ENCODE data around the gene AIFM2. TPM values are rescaled to one million over a fixed set of nuclear protein-coding genes. Genes with fewer than 3 reads are reported as not detected.

Gene AIFM2
- 10.6 and 10.7 TPM in 2 replicates for total RNA-seq (2013; cell fraction: nucleolus; rRNA removed)
- total RNA-seq (2014; rRNA removed) (13.7 and 14.6 TPM in 2 replicates), total RNA-seq (2014; rRNA removed; fragmentation: Illumina TruSeq; extraction: Trizol) (12.1 and 12.6 TPM in 2 replicates), total RNA-seq (2021) (20.4 and 20.5 TPM in 2 replicates), polyA plus RNA-seq (2011; rRNA removed) (11.7 and 17.5 TPM in 2 replicates), polyA plus RNA-seq (2014; fragmentation: Illumina TruSeq; extraction: Trizol) (5.7 and 12.2 TPM in 2 replicates), polyA plus RNA-seq (2014; fragmentation: Nextera tagmentation; extraction: Ambion mirVana) (1 to 10 TPM; 4.5 to 8.0 TPM), polyA plus RNA-seq (2014; rRNA removed) (20.3 and 24.5 TPM in 2 replicates), polyA plus RNA-seq (2016; fragmentation: Nextera tagmentation; extraction: Ambion mirVana) (10 to 100 TPM; 26.8 to 30.8 TPM), polyA minus RNA-seq (2011; rRNA and poly(A)+ RNA removed) (10.3 and 17.0 TPM in 2 replicates), Bru-seq, nascent RNA (percentile 71 among the genes with signal in this experiment), BruChase-seq, experiment 1, labeled RNA remaining after a 6-hour chase (percentile 66 among the genes with signal in this experiment), BruChase-seq, experiment 2, labeled RNA remaining after a 2-hour chase (percentile 68 among the genes with signal in this experiment)
- polyA plus RNA-seq (2011; ENCODE audit: low read depth) = 6.9 TPM
- 22.9 and 28.1 TPM in 2 replicates for polyA plus RNA-seq (2011; cell fraction: cytosol; rRNA removed)
- polyA plus RNA-seq (2011; cell fraction: nucleus; rRNA removed) = 16.8 and 18.6 TPM in 2 replicates
- polyA plus RNA-seq (2012) = 13.4 and 14.1 TPM in 2 replicates
- 5.7 and 10.8 TPM in 2 replicates for polyA minus RNA-seq (2011; cell fraction: cytosol; rRNA and poly(A)+ RNA removed)
- polyA minus RNA-seq (2011; cell fraction: nucleus; rRNA and poly(A)+ RNA removed) = 4.4 and 7.7 TPM in 2 replicates
- long read RNA-seq, experiment 1, transcript AIFM2-201 (9 exons, 3,243 nt) = major isoform, 45 of 75 reads
- long read RNA-seq, experiment 1, transcript AIFM2-204 (9 exons, 3,247 nt) = minor isoform, 18 of 75 reads
- long read RNA-seq, experiment 1, partial matches to known transcripts = 7 of 75 reads
- long read RNA-seq, experiment 1, other reads (novel, unspliced or antisense) = 5 of 75 reads
- long read RNA-seq, experiment 2, transcript AIFM2-204 (9 exons, 3,247 nt) = minor isoform, 25 of 109 reads
- long read RNA-seq, experiment 2, transcript AIFM2-201 (9 exons, 3,243 nt) = major isoform, 70 of 109 reads
- long read RNA-seq, experiment 2, partial matches to known transcripts = 0 of 109 reads
- long read RNA-seq, experiment 2, other reads (novel, unspliced or antisense) = 14 of 109 reads

DNA sequence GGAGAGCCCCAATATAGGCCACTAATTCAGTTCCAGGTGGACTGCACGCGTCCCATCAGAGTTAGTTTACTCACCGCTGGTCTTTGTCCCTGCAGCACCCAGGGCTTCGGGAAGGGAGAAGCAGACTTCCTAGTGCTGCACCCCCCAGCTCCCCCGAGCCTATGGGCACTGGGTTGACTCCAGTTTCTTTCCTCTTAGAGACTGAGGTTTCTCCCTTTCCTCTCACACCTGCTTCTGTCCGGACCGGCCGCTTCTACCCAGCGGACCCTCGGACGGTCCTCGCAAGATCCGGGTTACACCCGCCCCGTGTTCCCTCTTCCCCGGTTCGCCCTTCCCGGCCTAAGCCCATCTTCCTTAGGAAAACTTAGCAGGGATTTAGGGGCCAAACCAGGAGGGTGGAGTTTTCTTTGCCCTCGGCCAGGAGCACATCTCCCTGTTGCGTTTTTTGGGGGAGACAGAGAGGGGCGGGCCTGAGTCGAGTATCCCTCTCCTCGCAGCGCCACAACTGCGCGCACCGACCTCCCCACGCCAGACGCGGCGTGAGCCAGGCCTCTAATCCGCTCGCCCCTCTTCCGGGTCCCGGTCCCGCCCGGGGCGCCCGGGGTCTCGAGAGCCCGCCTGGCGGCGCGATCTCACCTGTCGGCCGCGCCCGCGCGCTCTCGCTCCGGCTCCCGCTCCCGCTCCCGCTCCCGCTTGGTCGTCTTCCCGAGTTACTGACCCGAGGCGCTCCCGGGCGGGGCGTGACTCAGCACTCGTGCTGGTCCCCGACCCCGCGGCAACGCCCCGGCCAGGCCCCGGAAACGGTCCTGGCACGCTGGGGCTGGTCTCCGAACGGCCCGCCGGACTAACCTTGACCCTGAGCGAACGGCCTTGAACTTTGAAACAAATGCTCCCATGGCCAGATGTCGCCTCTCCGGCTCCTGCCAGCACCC lies at the start of gene AIFM2:
AIFM2 (minus strand) TSS at position 728 of the 932 bp plus-strand sequence. CDS start 8,741 bp downstream, outside the sequence.
- peak; percentile 91 for ATAC-seq
- BruUV-seq (replicated peaks) = no TSS peak
- CTCF ChIA-PET = interaction anchor here (0.6 to 2.2 kb wide), 5 partner anchors 10 to 959 kb away, joined by 3 to 18 read pairs (median 3); partner anchors contain the start of gene TYSND1
- 11% methylated on average over 67 of the region's 80 CpGs for WGBS (ENCODE audit: insufficient coverage, insufficient replicate concordance, low lambda C conversion rate, missing lambda C conversion rate)
- no peaks in the 10 kb centered on the region for H4K20me1 ChIP-seq (ENCODE audit: control insufficient read depth, insufficient read depth)
- peak within 1 kb of the TSS; percentile 89 for H3K27ac ChIP-seq (ENCODE audit: control insufficient read depth, insufficient read depth)
- no peaks in the 10 kb centered on the region for H3K27me3 ChIP-seq (replicated peaks in 1 of 2; ENCODE audit: control insufficient read depth in 2 of 2, insufficient read depth in 2 of 2, low read length in 1 of 2)
- RAD21 ChIA-PET (ENCODE audit: unreplicated experiment) = interaction anchor here (1.0 kb wide), 1 partner anchor 14 kb away, joined by 3 read pairs; the partner anchor contains the start of gene TYSND1
- DNase-seq (ENCODE audit: low read depth, low spot score) = no peak
- H3K36me3 ChIP-seq (ENCODE audit: control insufficient read depth in 2 of 2, insufficient read depth in 2 of 2, low read length in 1 of 2) = no peaks in the 10 kb centered on the region
- H2AFZ ChIP-seq (ENCODE audit: control insufficient read depth, low read depth, low read length) = peak within 1 kb of the TSS; percentile 92
- intact Hi-C loops (cut with micrococcal nuclease; ENCODE audit: unreplicated experiment) = no loop called here
- H3K79me2 ChIP-seq (ENCODE audit: control insufficient read depth, insufficient read depth, low read length) = peaks cover 29% of the 10 kb centered on the region
- peaks cover 12% of the 10 kb centered on the region for H3K4me1 ChIP-seq (ENCODE audit: control insufficient read depth, insufficient read depth, low read length)
- SMC1A ChIA-PET (ENCODE audit: uncharacterized antibody, unreplicated experiment) = interaction anchor here (1.2 to 1.4 kb wide), 2 partner anchors 12 kb away, joined by 4 to 5 read pairs; no protein-coding TSS in a partner anchor
- in situ Hi-C loops (cut with MboI) = no loop called here
- peak within 1 kb of the TSS; percentile 97 for H3K4me2 ChIP-seq (ENCODE audit: control insufficient read depth, insufficient read depth)
- FAIRE-seq = peak; percentile 57
- peak within 1 kb of the TSS; percentile 83 for H3K4me3 ChIP-seq
- POLR2A ChIA-PET = no interaction called here
- H3K9ac ChIP-seq (ENCODE audit: control insufficient read depth, insufficient read depth, low read length) = peak within 1 kb of the TSS; percentile 96
- H3K9me3 ChIP-seq (replicated peaks; ENCODE audit: control insufficient read depth, insufficient read depth, low read length) = no peaks in the 10 kb centered on the region
- TF ChIP-seq ATF7 (IDR thresholded peaks at IDR 0.05; ENCODE audit: low read depth) (no peak), SUPT20H (IDR thresholded peaks at IDR 0.05; ENCODE audit: borderline replicate concordance, control insufficient read depth, low read depth, low read length) (no peak), GABPA (IDR thresholded peaks at IDR 0.05; ENCODE audit: low read depth) (0 out of 2 replicates have a peak, but pooled peaks have one; percentile 44), KDM1A (IDR thresholded peaks at IDR 0.05; ENCODE audit: borderline replicate concordance) (no peak), CBX3 (IDR thresholded peaks at IDR 0.05; ENCODE audit: borderline replicate concordance, low read depth) (no peak), RFX5 (IDR thresholded peaks at IDR 0.05; ENCODE audit: low read depth, low read length) (no peak), FOXK2 (IDR thresholded peaks at IDR 0.05) (no peak), CBFB (IDR thresholded peaks at IDR 0.05; ENCODE audit: low read depth) (no peak)
- TF ChIP-seq, protein P1, sequence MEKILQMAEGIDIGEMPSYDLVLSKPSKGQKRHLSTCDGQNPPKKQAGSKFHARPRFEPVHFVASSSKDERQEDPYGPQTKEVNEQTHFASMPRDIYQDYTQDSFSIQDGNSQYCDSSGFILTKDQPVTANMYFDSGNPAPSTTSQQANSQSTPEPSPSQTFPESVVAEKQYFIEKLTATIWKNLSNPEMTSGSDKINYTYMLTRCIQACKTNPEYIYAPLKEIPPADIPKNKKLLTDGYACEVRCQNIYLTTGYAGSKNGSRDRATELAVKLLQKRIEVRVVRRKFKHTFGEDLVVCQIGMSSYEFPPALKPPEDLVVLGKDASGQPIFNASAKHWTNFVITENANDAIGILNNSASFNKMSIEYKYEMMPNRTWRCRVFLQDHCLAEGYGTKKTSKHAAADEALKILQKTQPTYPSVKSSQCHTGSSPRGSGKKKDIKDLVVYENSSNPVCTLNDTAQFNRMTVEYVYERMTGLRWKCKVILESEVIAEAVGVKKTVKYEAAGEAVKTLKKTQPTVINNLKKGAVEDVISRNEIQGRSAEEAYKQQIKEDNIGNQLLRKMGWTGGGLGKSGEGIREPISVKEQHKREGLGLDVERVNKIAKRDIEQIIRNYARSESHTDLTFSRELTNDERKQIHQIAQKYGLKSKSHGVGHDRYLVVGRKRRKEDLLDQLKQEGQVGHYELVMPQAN (conservative IDR thresholded peaks at IDR 0.05) = peak; percentile 65; the same call in 1 of the 2 replicates
- TF ChIP-seq, protein P2, sequence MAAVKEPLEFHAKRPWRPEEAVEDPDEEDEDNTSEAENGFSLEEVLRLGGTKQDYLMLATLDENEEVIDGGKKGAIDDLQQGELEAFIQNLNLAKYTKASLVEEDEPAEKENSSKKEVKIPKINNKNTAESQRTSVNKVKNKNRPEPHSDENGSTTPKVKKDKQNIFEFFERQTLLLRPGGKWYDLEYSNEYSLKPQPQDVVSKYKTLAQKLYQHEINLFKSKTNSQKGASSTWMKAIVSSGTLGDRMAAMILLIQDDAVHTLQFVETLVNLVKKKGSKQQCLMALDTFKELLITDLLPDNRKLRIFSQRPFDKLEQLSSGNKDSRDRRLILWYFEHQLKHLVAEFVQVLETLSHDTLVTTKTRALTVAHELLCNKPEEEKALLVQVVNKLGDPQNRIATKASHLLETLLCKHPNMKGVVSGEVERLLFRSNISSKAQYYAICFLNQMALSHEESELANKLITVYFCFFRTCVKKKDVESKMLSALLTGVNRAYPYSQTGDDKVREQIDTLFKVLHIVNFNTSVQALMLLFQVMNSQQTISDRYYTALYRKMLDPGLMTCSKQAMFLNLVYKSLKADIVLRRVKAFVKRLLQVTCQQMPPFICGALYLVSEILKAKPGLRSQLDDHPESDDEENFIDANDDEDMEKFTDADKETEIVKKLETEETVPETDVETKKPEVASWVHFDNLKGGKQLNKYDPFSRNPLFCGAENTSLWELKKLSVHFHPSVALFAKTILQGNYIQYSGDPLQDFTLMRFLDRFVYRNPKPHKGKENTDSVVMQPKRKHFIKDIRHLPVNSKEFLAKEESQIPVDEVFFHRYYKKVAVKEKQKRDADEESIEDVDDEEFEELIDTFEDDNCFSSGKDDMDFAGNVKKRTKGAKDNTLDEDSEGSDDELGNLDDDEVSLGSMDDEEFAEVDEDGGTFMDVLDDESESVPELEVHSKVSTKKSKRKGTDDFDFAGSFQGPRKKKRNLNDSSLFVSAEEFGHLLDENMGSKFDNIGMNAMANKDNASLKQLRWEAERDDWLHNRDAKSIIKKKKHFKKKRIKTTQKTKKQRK (IDR thresholded peaks at IDR 0.05; ENCODE audit: low read depth, low read length) = no peak
- TF ChIP-seq, protein P3, sequence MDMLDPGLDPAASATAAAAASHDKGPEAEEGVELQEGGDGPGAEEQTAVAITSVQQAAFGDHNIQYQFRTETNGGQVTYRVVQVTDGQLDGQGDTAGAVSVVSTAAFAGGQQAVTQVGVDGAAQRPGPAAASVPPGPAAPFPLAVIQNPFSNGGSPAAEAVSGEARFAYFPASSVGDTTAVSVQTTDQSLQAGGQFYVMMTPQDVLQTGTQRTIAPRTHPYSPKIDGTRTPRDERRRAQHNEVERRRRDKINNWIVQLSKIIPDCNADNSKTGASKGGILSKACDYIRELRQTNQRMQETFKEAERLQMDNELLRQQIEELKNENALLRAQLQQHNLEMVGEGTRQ (IDR thresholded peaks at IDR 0.05; ENCODE audit: borderline replicate concordance, low read depth, low read length) = no peak

Measured in GM12878 (cell line).